Measurements from ENCODE around the gene KLHL40.

Gene KLHL40

GRCh38 chr3:42702066-42702951 lies 17.0 kb downstream of the KLHL40 start, which contains the start of gene HHATL:
HHATL (minus strand) TSS chr3:42702798; CDS start chr3:42700826, 1,972 bp downstream.
- no peak within 1 kb of the TSS for H3K27ac Mint-ChIP-seq
- no peaks in the 10 kb centered on the region for H3K36me3 Mint-ChIP-seq
- no peak within 1 kb of the TSS for H3K4me3 Mint-ChIP-seq
- H3K9me3 Mint-ChIP-seq: no peaks in the 10 kb centered on the region
- H3K4me1 Mint-ChIP-seq: no peaks in the 10 kb centered on the region
- H3K27me3 Mint-ChIP-seq: no peaks in the 10 kb centered on the region

DNA sequence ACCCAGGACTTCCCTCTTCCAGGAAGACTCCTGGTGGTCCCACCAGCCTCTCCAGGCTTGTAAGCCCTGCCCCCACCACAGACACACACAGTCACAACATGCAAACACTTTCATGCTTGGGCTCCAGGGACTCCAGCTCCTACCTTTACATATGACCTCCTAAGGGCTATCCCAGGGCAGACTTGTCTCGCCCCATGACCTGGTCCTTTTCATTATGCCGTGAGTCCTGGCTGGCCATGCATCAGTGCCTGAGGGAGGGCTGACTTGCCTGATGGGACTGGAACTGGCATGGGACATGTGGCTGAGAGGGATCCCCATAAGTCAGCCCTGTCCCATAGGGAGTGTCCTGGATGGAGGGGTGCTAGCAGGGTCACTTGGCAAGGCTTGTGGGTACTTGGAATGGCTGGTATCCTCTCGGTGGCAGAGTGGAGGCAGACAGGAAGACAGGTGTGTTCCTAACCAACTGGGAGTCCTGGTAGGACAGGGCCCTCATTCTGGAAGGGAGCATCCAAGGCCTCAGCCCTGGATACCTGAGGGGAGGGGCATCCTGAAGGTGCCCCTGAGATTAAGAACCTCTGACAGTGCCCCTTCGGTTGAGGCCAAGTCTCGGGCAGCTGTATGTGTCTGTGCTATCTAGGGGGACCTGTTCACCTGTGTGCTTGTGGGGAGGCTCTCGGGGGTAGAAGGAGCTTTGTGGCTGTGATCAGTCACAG lies 17.8 kb downstream of the KLHL40 start:
- Mint-ChIP-seq H3K4me3 (no peak overlapping the region), H3K27ac (no peak overlapping the region)

DNA sequence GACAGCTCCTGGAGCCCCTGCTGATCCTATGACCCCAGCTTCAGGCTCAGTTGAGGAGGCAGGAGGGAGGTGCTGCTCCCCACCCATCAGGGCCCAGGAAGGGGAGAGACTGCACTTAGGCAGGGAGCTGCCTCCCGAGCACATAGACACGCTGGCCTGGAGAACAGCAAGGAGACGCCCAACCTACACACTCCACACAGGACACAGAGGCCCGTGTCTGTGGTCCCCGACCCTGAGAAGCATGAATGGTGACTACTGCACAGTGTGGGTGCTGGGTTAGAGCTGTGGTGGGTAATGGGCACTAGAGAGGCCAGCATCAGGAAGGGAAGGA lies 18.3 kb downstream of the KLHL40 start:
- no peaks in the 10 kb centered on the region for H3K27me3 Mint-ChIP-seq
- H3K36me3 Mint-ChIP-seq: no peaks in the 10 kb centered on the region
- no peaks in the 10 kb centered on the region for H3K4me1 Mint-ChIP-seq
- H3K27ac Mint-ChIP-seq: no peak overlapping the region
- H3K4me3 Mint-ChIP-seq: no peak overlapping the region
- H3K9me3 Mint-ChIP-seq: no peaks in the 10 kb centered on the region

More for the DNA sequence above, 17.8 kb downstream of the KLHL40 start:
- no peaks in the 10 kb centered on the region for H3K9me3 Mint-ChIP-seq
- H3K4me1 Mint-ChIP-seq: no peaks in the 10 kb centered on the region
- no peaks in the 10 kb centered on the region for H3K36me3 Mint-ChIP-seq
- no peaks in the 10 kb centered on the region for H3K27me3 Mint-ChIP-seq

- no peaks in the 10 kb centered on the region for H3K9me3 Mint-ChIP-seq
These were observed 19.0 kb downstream of the KLHL40 start for GRCh38 chr3:42704136-42704841.

GRCh38 chr3:42705058-42705767 lies 19.9 kb downstream of the KLHL40 start:
- Mint-ChIP-seq H3K4me3 (no peak overlapping the region), H3K27ac (no peak overlapping the region), H3K27me3 (no peaks in the 10 kb centered on the region), H3K4me1 (no peaks in the 10 kb centered on the region), H3K36me3 (no peaks in the 10 kb centered on the region), H3K9me3 (no peaks in the 10 kb centered on the region)

More at GRCh38 chr3:42704136-42704841, 19.0 kb downstream of the KLHL40 start:
- Mint-ChIP-seq H3K36me3 (no peaks in the 10 kb centered on the region), H3K4me3 (no peak overlapping the region), H3K4me1 (no peaks in the 10 kb centered on the region), H3K27ac (no peak overlapping the region), H3K27me3 (no peaks in the 10 kb centered on the region)

DNA sequence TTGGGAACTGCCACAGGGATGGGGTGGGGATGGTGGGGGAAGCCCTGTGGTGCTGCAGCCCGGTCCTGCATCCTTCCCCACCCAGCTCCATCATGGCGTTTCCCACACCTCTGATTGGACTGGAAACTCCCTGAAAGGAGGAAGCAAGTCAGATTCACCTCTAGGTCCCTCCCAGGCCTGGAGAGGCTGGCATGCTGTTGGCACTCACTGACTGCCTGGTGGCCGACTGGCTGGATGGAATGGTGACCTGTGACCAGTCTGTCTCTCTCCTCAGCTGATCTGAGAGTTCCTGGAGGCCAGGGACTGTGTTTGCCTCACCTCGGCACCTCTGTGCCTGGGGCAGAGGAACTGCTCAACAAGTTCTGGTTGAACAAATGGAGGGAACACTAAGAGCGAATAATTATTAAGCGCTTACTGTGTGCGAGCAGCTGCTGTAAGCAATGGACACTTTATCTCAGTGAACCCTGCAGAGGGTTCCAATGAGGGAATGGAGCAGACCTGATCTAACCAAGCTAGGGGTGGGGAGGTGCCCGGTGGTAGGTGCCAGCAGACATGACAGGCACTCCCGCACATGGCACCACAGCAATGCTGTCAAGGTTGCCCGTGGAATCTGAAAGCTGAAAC lies 20.7 kb downstream of the KLHL40 start:
- no peak overlapping the region for H3K4me3 Mint-ChIP-seq

DNA sequence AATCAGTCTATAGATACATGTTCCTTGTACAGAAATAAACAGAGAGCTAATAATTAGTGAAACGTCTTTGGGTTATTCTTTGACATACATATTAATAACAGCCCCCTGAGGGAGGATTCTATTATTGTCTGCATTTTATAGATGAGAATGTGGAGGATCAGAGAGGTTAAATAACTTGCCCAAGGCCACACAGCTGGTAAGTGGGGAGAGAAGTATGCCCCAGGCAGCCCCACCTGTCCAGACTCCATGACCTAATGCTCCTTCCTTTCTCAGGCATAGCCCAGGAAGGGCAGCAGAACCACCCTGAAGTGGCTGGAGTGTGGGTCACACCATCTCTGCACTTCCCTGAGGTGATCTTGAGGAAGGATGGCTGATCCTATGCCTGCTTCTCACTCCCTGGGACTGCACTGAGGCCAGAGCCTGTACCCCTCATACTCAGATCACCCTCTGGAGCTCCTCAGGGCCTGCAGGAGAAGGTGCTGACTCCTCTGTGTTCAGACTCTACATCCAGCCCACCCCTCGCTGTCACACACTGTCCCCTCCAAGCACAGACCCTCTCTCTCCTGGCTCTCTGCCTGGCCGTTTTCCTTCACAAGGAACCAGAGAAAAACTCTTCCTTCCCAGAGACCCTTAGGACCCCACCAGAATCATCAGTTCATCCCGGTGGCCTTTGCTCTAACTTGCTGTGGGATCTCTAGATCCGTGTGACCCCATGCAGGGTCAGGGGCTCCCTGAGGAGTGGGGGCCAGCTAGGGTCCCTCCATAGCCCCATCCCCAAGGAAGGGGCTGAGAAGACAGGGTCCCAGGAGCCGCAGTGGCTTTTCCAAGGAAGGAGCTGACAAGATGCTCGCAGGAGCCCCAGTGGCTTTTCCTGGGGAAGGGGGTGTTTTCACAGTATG lies 21.6 kb downstream of the KLHL40 start:
- Mint-ChIP-seq H3K4me3 (no peak overlapping the region), H3K27me3 (no peaks in the 10 kb centered on the region), H3K36me3 (no peaks in the 10 kb centered on the region), H3K27ac (no peak overlapping the region), H3K4me1 (no peaks in the 10 kb centered on the region), H3K9me3 (no peaks in the 10 kb centered on the region)

More for the DNA sequence above, 20.7 kb downstream of the KLHL40 start:
- Mint-ChIP-seq H3K27ac (no peak overlapping the region), H3K9me3 (no peaks in the 10 kb centered on the region), H3K27me3 (no peaks in the 10 kb centered on the region), H3K4me1 (no peaks in the 10 kb centered on the region), H3K36me3 (no peaks in the 10 kb centered on the region)

DNA sequence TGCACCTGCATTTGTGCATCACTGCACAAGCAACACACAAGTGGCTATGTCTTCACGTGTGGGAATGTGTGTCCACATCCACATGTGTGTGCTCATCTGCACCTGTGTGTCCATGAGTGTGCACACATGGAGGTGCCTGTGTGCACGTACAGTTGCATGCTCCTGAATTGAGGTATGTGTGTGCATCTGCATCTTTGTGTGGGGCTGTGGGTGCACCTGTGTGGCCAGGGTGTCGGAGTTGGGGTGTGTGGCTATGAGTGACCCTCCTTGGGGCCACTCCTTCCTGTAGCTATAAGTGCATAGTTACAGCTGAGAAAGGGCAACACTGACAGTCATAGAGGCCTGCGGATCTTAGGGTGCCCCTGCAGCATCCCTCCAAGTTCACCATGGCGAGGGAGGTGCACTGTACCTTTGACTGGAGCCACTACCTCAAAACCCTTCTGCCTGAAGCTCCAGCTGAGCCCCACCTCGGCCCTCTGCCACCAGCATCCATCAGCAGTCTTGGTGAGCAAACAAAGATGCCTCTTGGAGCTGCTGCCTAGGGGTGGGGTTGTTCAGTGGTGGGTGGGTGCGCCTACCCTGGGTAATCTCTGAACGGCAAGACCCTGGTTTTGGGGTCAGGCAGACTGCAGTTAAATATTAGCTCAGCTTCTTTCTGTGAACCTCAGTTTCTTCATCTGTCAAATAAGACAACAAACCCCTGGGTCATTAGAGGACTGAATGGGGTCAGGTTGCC lies 22.5 kb downstream of the KLHL40 start:
- H3K27me3 Mint-ChIP-seq: no peaks in the 10 kb centered on the region
- no peaks in the 10 kb centered on the region for H3K36me3 Mint-ChIP-seq
- H3K27ac Mint-ChIP-seq: no peak overlapping the region
- H3K4me1 Mint-ChIP-seq: no peaks in the 10 kb centered on the region
- no peak overlapping the region for H3K4me3 Mint-ChIP-seq
- no peaks in the 10 kb centered on the region for H3K9me3 Mint-ChIP-seq

- H3K36me3 Mint-ChIP-seq: no peaks in the 10 kb centered on the region
- H3K27ac Mint-ChIP-seq: no peak overlapping the region
- no peaks in the 10 kb centered on the region for H3K9me3 Mint-ChIP-seq
- H3K27me3 Mint-ChIP-seq: no peaks in the 10 kb centered on the region
- no peak overlapping the region for H3K4me3 Mint-ChIP-seq
- H3K4me1 Mint-ChIP-seq: no peaks in the 10 kb centered on the region
These were observed 23.3 kb downstream of the KLHL40 start for GRCh38 chr3:42708611-42709151.

DNA sequence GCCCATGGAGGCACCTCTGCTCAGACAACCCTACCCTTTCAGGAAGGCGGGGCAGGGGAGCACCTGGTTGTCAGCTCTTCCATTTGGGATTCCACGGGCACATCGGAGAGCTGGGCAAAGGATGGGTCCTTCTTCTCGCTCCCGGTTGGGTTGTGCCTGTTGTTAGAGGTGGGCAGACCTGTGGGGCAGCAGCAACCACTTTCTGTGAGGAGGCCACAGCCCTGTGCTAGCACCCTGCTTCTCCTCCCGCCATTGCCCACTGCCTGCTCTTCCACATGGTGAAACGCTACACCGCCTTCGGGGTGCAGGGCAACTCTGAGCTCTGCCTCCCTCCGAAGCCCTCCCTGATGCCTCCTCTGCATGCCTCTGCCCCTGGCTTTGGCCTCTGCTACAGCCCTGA lies 24.3 kb downstream of the KLHL40 start:
- Mint-ChIP-seq H3K27ac (no peak overlapping the region), H3K36me3 (no peaks in the 10 kb centered on the region), H3K4me3 (no peak overlapping the region), H3K9me3 (no peaks in the 10 kb centered on the region), H3K27me3 (no peaks in the 10 kb centered on the region), H3K4me1 (no peaks in the 10 kb centered on the region)

DNA sequence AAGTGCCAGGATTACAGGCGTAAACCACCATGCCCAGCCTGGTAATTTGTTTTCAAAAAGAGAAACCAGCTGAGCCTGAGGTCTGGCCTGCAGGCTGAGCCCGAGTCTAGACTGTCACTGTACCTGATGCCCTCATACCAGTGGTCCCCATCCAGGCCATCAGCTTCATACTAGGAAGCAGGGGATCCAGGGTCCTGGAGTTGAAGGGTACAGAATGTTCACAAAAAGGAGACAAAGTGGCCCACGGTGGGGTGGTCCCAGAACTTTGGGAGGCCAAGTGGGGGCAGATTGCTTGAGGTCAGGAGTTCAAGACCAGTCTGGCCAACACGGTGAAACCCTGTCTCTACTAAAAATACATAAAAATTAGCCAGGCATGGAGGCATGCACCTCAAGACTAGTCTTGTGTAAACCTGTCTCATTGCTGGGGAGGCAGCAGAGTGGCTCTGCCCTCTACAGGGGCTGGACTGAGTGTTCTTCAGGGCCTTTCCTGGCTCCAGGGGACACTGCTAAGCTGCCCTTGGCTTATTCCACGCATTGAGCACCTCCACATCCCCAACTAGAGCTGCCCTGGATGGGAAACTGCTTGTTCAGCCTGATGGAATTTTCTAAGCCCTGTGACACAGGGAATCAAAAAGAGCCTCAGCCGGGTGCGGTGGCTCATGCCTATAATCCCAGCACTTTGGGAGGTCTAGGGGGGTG lies 25.1 kb downstream of the KLHL40 start:
- Mint-ChIP-seq H3K27me3 (no peaks in the 10 kb centered on the region), H3K27ac (no peak overlapping the region), H3K9me3 (no peaks in the 10 kb centered on the region)

GRCh38 chr3:42711491-42712343 lies 26.4 kb downstream of the KLHL40 start:
- no peaks in the 10 kb centered on the region for H3K36me3 Mint-ChIP-seq
- no peak overlapping the region for H3K27ac Mint-ChIP-seq
- H3K27me3 Mint-ChIP-seq: no peaks in the 10 kb centered on the region
- H3K4me1 Mint-ChIP-seq: no peaks in the 10 kb centered on the region
- no peaks in the 10 kb centered on the region for H3K9me3 Mint-ChIP-seq
- no peak overlapping the region for H3K4me3 Mint-ChIP-seq

More for the DNA sequence above, 25.1 kb downstream of the KLHL40 start:
- no peaks in the 10 kb centered on the region for H3K4me1 Mint-ChIP-seq
- no peaks in the 10 kb centered on the region for H3K36me3 Mint-ChIP-seq
- no peak overlapping the region for H3K4me3 Mint-ChIP-seq
